A673 (cell line): ENCODE results near the gene CDH12. TPM values are rescaled to one million over a fixed set of nuclear protein-coding genes. Genes with fewer than 3 reads are reported as not detected.
"Not testable (repeated sequence)": the region's sequence is repeated elsewhere in the genome, so short reads cannot be mapped to it uniquely, and the experiment has no call there.

Source experiments
- BruUV-seq: library from RNA; stranded (reverse); fragments of 400-500 nt; replicated peaks from 2 replicates; lab custom pipeline; 2021; lab: Mats Ljungman, UMichigan
- CTCF ChIA-PET: fragments of 300-600 bp; sonication (Branson Sonifier 250); formaldehyde crosslinking; loops from one replicate; lab custom pipeline; 2022; ENCODE audit warnings: antibody characterized with exemption; lab: Charles Lee
- POLR2A ChIA-PET: fragments of 300-600 bp; sonication (Branson Sonifier 250); formaldehyde crosslinking; loops from one replicate; lab custom pipeline; 2022; ENCODE audit warnings: antibody characterized with exemption; ENCODE audit not compliant: low non-redundant PET; lab: Charles Lee
- DNase-seq: peaks from one replicate; pipeline ENCODE4 v3.0.0-alpha.2; 2015; ENCODE audit warnings: low spot score
- H3K27ac ChIP-seq: fragments of 200-600 bp; sonication (generic); 2 replicates; pipeline ENCODE4 v1.5.1; 2016; ENCODE audit warnings: mixed run types, low read depth, mild to moderate bottlenecking, mixed read lengths, antibody characterized with exemption, low read length; ENCODE audit not compliant: poor library complexity, severe bottlenecking
- H3K27me3 ChIP-seq: fragments of 200-600 bp; sonication (generic); replicated peaks from 2 replicates; pipeline ENCODE4 v1.6.1; 2017; ENCODE audit warnings: mixed run types, low read depth, mild to moderate bottlenecking, mixed read lengths, antibody characterized with exemption, low read length; ENCODE audit not compliant: insufficient read depth, poor library complexity
- H3K36me3 ChIP-seq: fragments of 200-600 bp; sonication (generic); 2 replicates; pipeline ENCODE4 v1.6.1; 2016; ENCODE audit warnings: mixed run types, mild to moderate bottlenecking, mixed read lengths, antibody characterized with exemption, low read length; ENCODE audit not compliant: insufficient read depth, poor library complexity, severe bottlenecking
- H3K4me1 ChIP-seq: fragments of 200-600 bp; sonication (generic); 2 replicates; pipeline ENCODE4 v1.6.1; 2017; ENCODE audit warnings: mixed run types, mild to moderate bottlenecking, mixed read lengths, antibody characterized with exemption, low read length; ENCODE audit not compliant: insufficient read depth, poor library complexity, severe bottlenecking
- H3K4me3 ChIP-seq: fragments of 200-600 bp; sonication (generic); 2 replicates; pipeline ENCODE4 v1.5.1; 2016; ENCODE audit warnings: low read depth, mixed run types, mild to moderate bottlenecking, mixed read lengths, low read length; ENCODE audit not compliant: poor library complexity, severe bottlenecking
- H3K9me3 ChIP-seq: fragments of 200-600 bp; sonication (generic); 2 replicates; pipeline ENCODE4 v1.6.1; 2016; ENCODE audit warnings: mixed run types, low read depth, mild to moderate bottlenecking, mixed read lengths, antibody characterized with exemption, low read length; ENCODE audit not compliant: poor library complexity, severe bottlenecking
- CTCF ChIP-seq: fragments of 300-800, 200-600 bp; sonication (generic); conservative IDR thresholded peaks from 2 replicates; pipeline ENCODE4 v1.5.1; 2017; ENCODE audit warnings: low read depth, mild to moderate bottlenecking, antibody characterized with exemption, low read length, moderate library complexity, mixed read lengths
- EZH2 ChIP-seq: fragments of 200-600 bp; sonication (generic); IDR thresholded peaks from 2 replicates; pipeline ENCODE4 v1.6.1; 2017; ENCODE audit warnings: borderline replicate concordance, low read depth, mild to moderate bottlenecking, mixed read lengths, antibody characterized with exemption, low read length; ENCODE audit not compliant: poor library complexity, severe bottlenecking
- intact Hi-C: fragments of 100-400 bp; cut with micrococcal nuclease; formaldehyde crosslinking; loops from one replicate; pipeline ENCODE4 v1.10.0; 2022; ENCODE audit not compliant: unreplicated experiment
- total RNA-seq: library from RNA; stranded (reverse); gene quantifications from 2 replicates; pipeline ENCODE4 v1.2.3, GENCODE V29; 2021

The CDH12 gene
- total RNA-seq, 1 experiment from 2014 or later: 39.5 TPM

- ChIA-PET CTCF (no interaction called here), POLR2A (no interaction called here)
- TF ChIP-seq CTCF: no peak
- TF ChIP-seq EZH2: no peak
- Histone ChIP-seq H3K9me3 (no peaks in the 10 kb centered on the region), H3K4me3 (no peak overlapping the region), H3K27ac (no peak overlapping the region), H3K36me3 (no peaks in the 10 kb centered on the region), H3K27me3 (no peaks in the 10 kb centered on the region), H3K4me1 (no peaks in the 10 kb centered on the region)
- intact Hi-C loops: no loop called here
- no TSS peak for BruUV-seq
- DNase-seq: no peak
These were observed 313.4 kb downstream of the CDH12 start for GRCh38 chr5:22539762-22540161.

- no peaks in the 10 kb centered on the region for H3K4me1 ChIP-seq
- no peak overlapping the region for H3K27ac ChIP-seq
- H3K36me3 ChIP-seq: no peaks in the 10 kb centered on the region
- H3K4me3 ChIP-seq: no peak overlapping the region
- intact Hi-C loops: no loop called here
- TF ChIP-seq CTCF: no peak
- DNase-seq: no peak
- no TSS peak for BruUV-seq
- ChIA-PET POLR2A (no interaction called here), CTCF (no interaction called here)
- no peaks in the 10 kb centered on the region for H3K27me3 ChIP-seq
- H3K9me3 ChIP-seq: no peaks in the 10 kb centered on the region
These were observed 321.2 kb downstream of the CDH12 start for GRCh38 chr5:22531986-22532385.

GRCh38 chr5:22521521-22521920 is 331.6 kb downstream of the CDH12 start:
- no peaks in the 10 kb centered on the region for H3K36me3 ChIP-seq
- H3K27ac ChIP-seq: no peak overlapping the region
- no peak overlapping the region for H3K4me3 ChIP-seq
- TF ChIP-seq CTCF (no peak), EZH2 (no peak)
- intact Hi-C loops: no loop called here
- ChIA-PET POLR2A (no interaction called here), CTCF (no interaction called here)
- no peaks in the 10 kb centered on the region for H3K27me3 ChIP-seq
- no peak for DNase-seq
- H3K9me3 ChIP-seq: no peaks in the 10 kb centered on the region
- H3K4me1 ChIP-seq: peaks cover 4% of the 10 kb centered on the region
- BruUV-seq: no TSS peak

- H3K4me1 ChIP-seq, H3K9me3 ChIP-seq, POLR2A ChIA-PET, H3K27me3 ChIP-seq, CTCF ChIA-PET, H3K27ac ChIP-seq, intact Hi-C loops, DNase-seq, H3K4me3 ChIP-seq, BruUV-seq, H3K36me3 ChIP-seq: not testable (repeated sequence)
These were observed 336.6 kb downstream of the CDH12 start for GRCh38 chr5:22516497-22516896.
